Kidney glomerular epithelial cell (primary cell): ENCODE measurements around the gene OAS2.
"Not testable (repeated sequence)": the region's sequence is repeated elsewhere in the genome, so short reads cannot be mapped to it uniquely, and the experiment has no call there.

ENCODE experiments used
- DNase-seq: peaks from one replicate; lab custom pipeline; 2025; lab: John Stamatoyannopoulos, UW

Gene OAS2

GRCh38 chr12:112985642-112986290 is 7.4 kb downstream of the OAS2 start:
- DNase-seq: no peak

GRCh38 chr12:112986291-112986800 is 8.0 kb downstream of the OAS2 start:
- no peak for DNase-seq

- DNase-seq: no peak
These were observed 9.2 kb downstream of the OAS2 start for GRCh38 chr12:112987561-112987960.

- no peak for DNase-seq
These were observed 9.9 kb downstream of the OAS2 start for GRCh38 chr12:112988224-112988623.

GRCh38 chr12:112988823-112989385 is 10.6 kb downstream of the OAS2 start:
- not testable (repeated sequence) for DNase-seq

- no peak for DNase-seq
These were observed 11.5 kb downstream of the OAS2 start for GRCh38 chr12:112989806-112990205.

- peak; percentile 56 for DNase-seq
These were observed 14.5 kb downstream of the OAS2 start for GRCh38 chr12:112992541-112993398.

- DNase-seq: no peak
These were observed 16.7 kb downstream of the OAS2 start for GRCh38 chr12:112995008-112995407.

- no peak for DNase-seq
These were observed 18.2 kb downstream of the OAS2 start for GRCh38 chr12:112996501-112996900.

GRCh38 chr12:112997506-112997905 is 19.2 kb downstream of the OAS2 start:
- no peak for DNase-seq

- no peak for DNase-seq
These were observed 20.9 kb downstream of the OAS2 start for GRCh38 chr12:112998987-112999767.

GRCh38 chr12:113000433-113000832 is 22.1 kb downstream of the OAS2 start:
- DNase-seq: no peak

GRCh38 chr12:113002155-113002554 is 23.8 kb downstream of the OAS2 start:
- DNase-seq: no peak

- DNase-seq: no peak
These were observed 24.4 kb downstream of the OAS2 start for GRCh38 chr12:113002676-113003075.

GRCh38 chr12:113003636-113004035 is 25.3 kb downstream of the OAS2 start:
- no peak for DNase-seq

- DNase-seq: no peak
These were observed 27.4 kb downstream of the OAS2 start for GRCh38 chr12:113005762-113006161.

- no peak for DNase-seq
These were observed 27.9 kb downstream of the OAS2 start for GRCh38 chr12:113006206-113006605.

GRCh38 chr12:113006641-113007040 is 28.3 kb downstream of the OAS2 start:
- no peak for DNase-seq

GRCh38 chr12:113007166-113007565 is 28.8 kb downstream of the OAS2 start:
- DNase-seq: peak; percentile 26

GRCh38 chr12:113010701-113011100 is 32.4 kb downstream of the OAS2 start:
- DNase-seq: no peak

- DNase-seq: no peak
These were observed 36.2 kb downstream of the OAS2 start for GRCh38 chr12:113014565-113014964.

- DNase-seq: no peak
These were observed 38.5 kb downstream of the OAS2 start for GRCh38 chr12:113016796-113017195.
